Mesenchymal stem cell (in vitro differentiated cells and primary cell): ENCODE data around the gene KIF26A.

ENCODE experiments used
- DNase-seq: peaks from one replicate; pipeline ENCODE4 v3.0.0-alpha.2; 2013
- H2AFZ ChIP-seq: one replicate; pipeline ENCODE4 v1.6.1; 2013; ENCODE audit warnings: low read depth, mild to moderate bottlenecking, control low read depth, inconsistent platforms, low read length, moderate library complexity
- H2AK5ac ChIP-seq: 2 replicates; pipeline ENCODE4 v1.6.1; 2013; ENCODE audit warnings: low read length, moderate library complexity, mild to moderate bottlenecking, inconsistent platforms; ENCODE audit not compliant: severe bottlenecking
- H2BK120ac ChIP-seq: one replicate; pipeline ENCODE4 v1.6.1; 2013; ENCODE audit warnings: low read depth, mild to moderate bottlenecking, inconsistent platforms, low read length, moderate library complexity
- H2BK12ac ChIP-seq, 2 experiments: one replicate each; pipeline ENCODE4 v1.6.1; 2013; ENCODE audit warnings: inconsistent platforms in 2 of 2, low read length in 2 of 2, mild to moderate bottlenecking in 2 of 2, moderate library complexity in 2 of 2, control low read depth in 1 of 2
- H2BK15ac ChIP-seq: one replicate; pipeline ENCODE4 v1.6.1; 2013; ENCODE audit warnings: mild to moderate bottlenecking, low read depth, inconsistent platforms; ENCODE audit not compliant: poor library complexity, severe bottlenecking
- H2BK5ac ChIP-seq: 2 replicates; pipeline ENCODE4 v1.6.1; 2013; ENCODE audit warnings: low read depth, mild to moderate bottlenecking, low read length, control low read depth, inconsistent platforms; ENCODE audit not compliant: poor library complexity, severe bottlenecking
- H3K14ac ChIP-seq, 2 experiments: one replicate each; pipeline ENCODE4 v1.6.1; 2013; ENCODE audit warnings: inconsistent platforms in 2 of 2, low read length in 2 of 2, control low read depth in 1 of 2, mild to moderate bottlenecking in 1 of 2, moderate library complexity in 1 of 2
- H3K18ac ChIP-seq, 2 experiments: one replicate each; pipeline ENCODE4 v1.6.1; 2013; ENCODE audit warnings: inconsistent platforms in 2 of 2, low read length in 2 of 2, control low read depth in 1 of 2, low read depth in 1 of 2, mild to moderate bottlenecking in 1 of 2
- H3K23ac ChIP-seq, 2 experiments: one replicate each; pipeline ENCODE4 v1.6.1; 2013; ENCODE audit warnings: inconsistent platforms in 2 of 2, low read length in 2 of 2, mild to moderate bottlenecking in 2 of 2, moderate library complexity in 2 of 2, control low read depth in 1 of 2
- H3K27ac ChIP-seq: 2 replicates; pipeline ENCODE4 v1.5.1; 2013; ENCODE audit warnings: mild to moderate bottlenecking, moderate library complexity, low read length, control low read depth, inconsistent platforms; ENCODE audit not compliant: poor library complexity, severe bottlenecking
- H3K27me3 ChIP-seq, 2 experiments: 2 replicates each; pipeline versions ENCODE4 v1.6.1 to v1.7.0; 2013; ENCODE audit warnings: low read length in 2 of 2, mild to moderate bottlenecking in 2 of 2, moderate library complexity in 2 of 2, control low read depth in 1 of 2, inconsistent platforms in 1 of 2; ENCODE audit not compliant: control insufficient read depth in 1 of 2, insufficient read depth in 1 of 2
- H3K36me3 ChIP-seq, 2 experiments: 2 replicates each; pipeline versions ENCODE4 v1.6.1 to v1.7.0; 2013; ENCODE audit warnings: low read length in 2 of 2, control low read depth in 1 of 2, inconsistent platforms in 1 of 2, low read depth in 1 of 2, mild to moderate bottlenecking in 1 of 2; ENCODE audit not compliant: insufficient read depth in 2 of 2, control insufficient read depth in 1 of 2
- H3K4ac ChIP-seq, 2 experiments: one replicate each; pipeline ENCODE4 v1.6.1; 2013; ENCODE audit warnings: inconsistent platforms in 2 of 2, low read length in 2 of 2, mild to moderate bottlenecking in 2 of 2, moderate library complexity in 2 of 2, control low read depth in 1 of 2, low read depth in 1 of 2
- H3K4me1 ChIP-seq: 2 replicates; pipeline ENCODE4 v1.6.1; 2013; ENCODE audit warnings: low read depth, low read length, control low read depth; ENCODE audit not compliant: control insufficient read depth, insufficient read depth
- H3K4me2 ChIP-seq: 2 replicates; pipeline ENCODE4 v1.6.1; 2013; ENCODE audit warnings: low read length, mild to moderate bottlenecking, inconsistent platforms; ENCODE audit not compliant: poor library complexity, severe bottlenecking
- H3K4me3 ChIP-seq, 2 experiments: 2 replicates each; pipeline versions ENCODE4 v1.5.1 to v1.7.0; 2013; ENCODE audit warnings: low read length in 2 of 2, mild to moderate bottlenecking in 2 of 2, control low read depth in 1 of 2, low read depth in 1 of 2; ENCODE audit not compliant: insufficient read depth in 1 of 2
- H3K79me1 ChIP-seq: replicated peaks from 2 replicates; pipeline ENCODE4 v1.6.1; 2013; ENCODE audit warnings: mild to moderate bottlenecking, control low read depth, low read length, inconsistent platforms; ENCODE audit not compliant: poor library complexity, severe bottlenecking
- H3K9ac ChIP-seq: 2 replicates; pipeline ENCODE4 v1.7.0; 2013; ENCODE audit warnings: mild to moderate bottlenecking, low read length, moderate library complexity
- H3K9me3 ChIP-seq: 2 replicates; pipeline ENCODE4 v1.7.0; 2013; ENCODE audit warnings: mild to moderate bottlenecking, low read length; ENCODE audit not compliant: control insufficient read depth
- H4K8ac ChIP-seq: one replicate; pipeline ENCODE4 v1.6.1; 2013; ENCODE audit warnings: inconsistent platforms, mild to moderate bottlenecking, low read length, moderate library complexity
- H4K91ac ChIP-seq: one replicate; pipeline ENCODE4 v1.6.1; 2013; ENCODE audit warnings: mild to moderate bottlenecking, low read length, inconsistent platforms
- WGBS: methylation state at CpG from one replicate; pipeline ENCODE4 v1.1.7; 2013; ENCODE audit warnings: mixed read lengths; 5-methylcytosine and 5-hydroxymethylcytosine counted together

KIF26A gene

DNA sequence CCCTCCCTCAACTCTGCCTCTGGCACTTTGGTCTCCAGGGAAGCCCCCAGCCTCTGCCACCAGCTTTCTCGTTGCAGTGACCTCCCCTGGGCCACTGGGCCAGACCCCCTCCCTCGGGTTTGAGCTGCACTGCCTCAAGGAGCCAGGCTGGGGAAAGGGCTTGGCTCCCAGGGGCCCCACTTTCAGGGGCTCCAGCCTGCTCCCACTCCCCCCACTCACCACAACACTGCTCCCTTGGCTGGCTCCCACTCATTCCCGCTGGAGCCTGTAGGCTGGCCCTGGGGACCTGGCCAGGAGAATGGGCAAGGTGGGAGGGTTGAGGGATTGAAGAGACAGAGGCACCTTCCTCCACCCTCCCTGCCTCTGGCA is 19.3 kb upstream of the KIF26A start:
- WGBS: 78% methylated on average over 3 of the region's 3 CpGs
- H2AK5ac ChIP-seq: no peak overlapping the region
- H2BK12ac ChIP-seq: no peak overlapping the region
- H2AFZ ChIP-seq: no peak overlapping the region
- no peaks in the 10 kb centered on the region for H3K79me1 ChIP-seq
- no peak overlapping the region for H3K23ac ChIP-seq
- no peak overlapping the region for H3K4me2 ChIP-seq
- H3K27me3 ChIP-seq: peaks cover 55% of the 10 kb centered on the region in 2 experiments
- peaks cover 0 to 3% of the 10 kb centered on the region in 2 experiments for H3K36me3 ChIP-seq
- no peak for DNase-seq
- H3K14ac ChIP-seq: no peak overlapping the region
- no peak overlapping the region for H4K8ac ChIP-seq
- no peak overlapping the region for H2BK15ac ChIP-seq
- peaks cover 21% of the 10 kb centered on the region for H3K9me3 ChIP-seq
- peaks cover 6% of the 10 kb centered on the region for H3K4me1 ChIP-seq
- no peak overlapping the region for H3K9ac ChIP-seq
- no peak overlapping the region for H3K18ac ChIP-seq
- H3K4me3 ChIP-seq: no peak overlapping the region
- no peak overlapping the region for H3K4ac ChIP-seq
- H2BK120ac ChIP-seq: no peak overlapping the region
- no peak overlapping the region for H3K27ac ChIP-seq
- no peak overlapping the region for H2BK5ac ChIP-seq
- peak overlapping the region; percentile 39 for H4K91ac ChIP-seq

DNA sequence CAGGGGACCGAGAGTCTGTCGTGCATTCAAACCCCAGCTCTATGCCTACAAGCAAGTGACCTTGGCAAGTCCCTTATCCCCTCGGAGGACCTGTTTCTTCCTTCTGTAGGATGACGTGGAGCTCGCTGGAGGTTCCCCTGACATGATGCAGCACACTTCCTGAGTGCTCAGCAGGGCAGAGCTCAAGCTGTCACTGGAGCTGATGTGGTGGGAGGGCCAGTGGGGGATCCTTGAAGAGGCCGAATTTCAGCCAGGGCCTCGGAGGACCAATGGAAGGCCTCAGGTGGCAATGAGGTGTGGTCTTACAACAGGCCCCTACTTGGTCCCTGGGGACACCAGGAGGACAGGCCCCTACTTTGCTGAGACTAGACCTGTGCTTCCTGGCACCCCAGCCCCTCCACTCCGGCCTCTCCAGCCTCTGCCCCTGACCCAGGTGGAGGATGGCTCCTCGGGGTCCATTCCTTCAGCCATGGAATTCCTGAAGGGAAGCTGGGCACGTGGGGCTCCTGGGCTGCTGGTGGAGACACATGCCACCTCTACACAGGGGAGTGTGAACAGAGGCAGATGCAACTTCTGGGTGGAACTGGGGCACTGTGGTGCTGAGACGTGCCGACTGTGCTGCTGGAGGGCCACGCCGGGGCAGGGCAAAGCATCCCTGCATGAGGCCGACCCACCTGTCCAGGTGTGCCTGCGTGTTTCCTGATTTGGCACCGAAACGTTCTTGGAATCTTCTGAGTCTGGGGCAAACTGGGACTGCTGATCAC is 18.7 kb upstream of the KIF26A start:
- Histone ChIP-seq H3K36me3 (peaks cover 0 to 3% of the 10 kb centered on the region in 2 experiments), H3K27ac (no peak overlapping the region), H3K4ac (no peak overlapping the region), H3K18ac (no peak overlapping the region), H3K9me3 (peaks cover 26% of the 10 kb centered on the region), H3K14ac (peak overlapping the region in 1 of 2 experiments; percentile 37), H2AK5ac (no peak overlapping the region), H3K27me3 (peaks cover 49 to 52% of the 10 kb centered on the region in 2 experiments), H2BK5ac (no peak overlapping the region), H3K23ac (no peak overlapping the region), H2AFZ (no peak overlapping the region), H3K4me3 (no peak overlapping the region), H3K4me1 (peaks cover 6% of the 10 kb centered on the region), H3K9ac (no peak overlapping the region), H2BK12ac (no peak overlapping the region), H2BK15ac (no peak overlapping the region), H3K4me2 (no peak overlapping the region), H4K91ac (peak overlapping the region; percentile 39), H2BK120ac (no peak overlapping the region), H4K8ac (no peak overlapping the region), H3K79me1 (no peaks in the 10 kb centered on the region)
- DNase-seq: no peak
- WGBS: 70% methylated on average over 16 of the region's 18 CpGs

DNA sequence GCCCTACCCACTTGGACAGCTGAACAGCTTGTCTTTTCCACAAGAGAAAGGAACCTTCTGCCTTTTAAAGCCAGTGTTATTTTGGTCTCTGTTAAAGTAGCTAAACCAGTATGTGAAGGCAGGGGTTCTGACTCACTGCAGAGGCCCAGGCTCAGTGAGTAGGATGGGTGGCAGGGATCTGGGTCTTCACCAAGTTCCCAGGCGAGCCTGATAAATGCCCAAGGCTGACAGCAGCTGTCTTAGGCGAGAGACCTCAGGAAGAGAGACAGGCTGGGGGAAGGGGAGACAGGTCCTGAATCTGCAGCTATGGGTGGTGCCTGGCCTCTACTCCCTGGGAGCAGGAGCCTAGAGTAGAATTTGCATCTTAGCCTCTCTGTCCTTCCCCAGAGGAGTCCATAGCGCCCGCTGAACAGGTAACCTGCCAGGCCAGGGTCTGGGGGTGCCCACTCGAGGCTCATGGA is 18.1 kb upstream of the KIF26A start:
- no peak for DNase-seq
- Histone ChIP-seq H2BK5ac (no peak overlapping the region), H3K14ac (no peak overlapping the region), H3K4me3 (no peak overlapping the region), H3K4me1 (peaks cover 6% of the 10 kb centered on the region), H2AK5ac (no peak overlapping the region), H3K18ac (no peak overlapping the region), H3K9ac (no peak overlapping the region), H3K79me1 (no peaks in the 10 kb centered on the region), H4K8ac (no peak overlapping the region), H4K91ac (no peak overlapping the region), H3K4ac (no peak overlapping the region), H2BK12ac (no peak overlapping the region), H2BK120ac (no peak overlapping the region), H3K9me3 (peaks cover 32% of the 10 kb centered on the region), H3K27me3 (peaks cover 43 to 46% of the 10 kb centered on the region in 2 experiments), H3K27ac (no peak overlapping the region), H3K4me2 (no peak overlapping the region), H3K36me3 (peaks cover 0 to 3% of the 10 kb centered on the region in 2 experiments), H2BK15ac (no peak overlapping the region), H2AFZ (no peak overlapping the region), H3K23ac (no peak overlapping the region)
- WGBS: 68% methylated on average over 5 of the region's 5 CpGs

DNA sequence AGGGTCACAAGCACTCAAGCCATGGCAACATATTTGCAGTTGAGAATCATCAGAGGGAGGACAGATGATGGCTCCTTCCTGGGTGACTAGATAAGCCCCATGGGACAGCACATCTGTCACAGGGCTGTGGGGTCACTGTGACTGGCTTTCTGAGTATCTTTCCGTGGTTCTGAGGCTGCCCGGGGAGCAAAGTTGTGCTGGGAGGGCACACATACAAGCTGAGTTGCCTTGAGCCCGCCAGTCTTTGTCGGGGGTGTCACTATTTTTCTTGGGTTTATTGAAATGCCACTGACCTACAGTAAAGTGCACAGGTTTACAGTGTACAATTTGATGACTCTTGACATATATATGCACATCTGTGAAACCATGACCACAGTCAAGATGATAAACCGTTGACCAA is 17.2 kb upstream of the KIF26A start:
- Histone ChIP-seq H3K4me1 (peaks cover 6% of the 10 kb centered on the region), H3K18ac (no peak overlapping the region), H2BK12ac (no peak overlapping the region), H3K23ac (no peak overlapping the region), H3K4ac (no peak overlapping the region), H3K4me3 (no peak overlapping the region), H3K79me1 (no peaks in the 10 kb centered on the region), H2BK15ac (no peak overlapping the region), H3K4me2 (no peak overlapping the region), H3K36me3 (peaks cover 0 to 3% of the 10 kb centered on the region in 2 experiments), H3K14ac (no peak overlapping the region), H3K9me3 (peaks cover 37% of the 10 kb centered on the region), H3K9ac (no peak overlapping the region), H3K27ac (no peak overlapping the region), H3K27me3 (peaks cover 35 to 38% of the 10 kb centered on the region in 2 experiments), H2BK5ac (no peak overlapping the region), H2AFZ (no peak overlapping the region), H2BK120ac (no peak overlapping the region), H4K8ac (no peak overlapping the region), H4K91ac (no peak overlapping the region), H2AK5ac (no peak overlapping the region)
- DNase-seq: no peak
- WGBS: 78% methylated on average over 5 of the region's 5 CpGs
